ENCODE data around the gene ELP2. TPM values are rescaled to one million over a fixed set of nuclear protein-coding genes. Genes with fewer than 3 reads are reported as not detected.

ELP2 gene
- polyA plus RNA-seq, 4 donors = 93.4 to 136 (median 107) TPM

DNA sequence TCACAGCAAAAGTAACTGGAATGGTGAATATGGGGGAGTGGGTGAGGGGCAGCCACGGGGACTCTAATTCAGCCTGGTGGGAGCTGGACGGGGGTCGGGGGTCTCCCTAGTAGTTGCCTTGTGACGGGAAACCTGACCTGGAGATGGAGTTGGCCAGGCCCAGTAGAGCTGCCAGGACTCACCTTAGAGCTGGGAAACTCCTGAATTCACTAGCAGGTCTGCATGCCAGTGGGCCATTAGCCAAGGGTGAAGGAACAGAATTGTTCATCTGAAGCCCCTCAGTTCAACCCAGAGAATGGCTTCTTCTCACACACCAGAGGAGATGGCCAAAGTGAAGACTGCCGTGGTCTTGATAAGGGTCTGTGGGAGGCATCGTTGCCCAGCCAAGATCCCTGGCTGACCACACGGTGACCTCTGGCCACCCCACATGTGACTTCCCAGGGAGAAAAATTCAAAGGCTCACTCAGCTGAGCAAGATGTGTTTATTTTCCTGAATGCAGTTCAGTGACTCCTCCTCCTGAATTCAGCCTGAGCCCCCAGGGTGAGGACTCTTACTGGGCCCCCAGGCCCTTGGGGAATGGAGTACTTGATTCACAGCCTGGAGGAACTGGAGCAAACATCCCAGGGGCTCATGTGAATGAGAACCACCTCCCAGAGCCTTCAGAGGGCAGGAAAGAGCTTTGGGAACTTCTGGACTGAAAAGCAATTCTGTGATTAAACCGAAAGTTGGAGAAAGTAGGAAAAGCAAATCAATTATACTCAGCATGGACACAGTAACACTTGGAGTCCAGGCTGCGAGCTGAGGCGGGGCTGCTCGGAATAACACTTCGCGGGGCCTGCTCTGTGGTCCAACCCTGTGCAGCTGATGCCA lies 82.8 kb downstream of the ELP2 start:
- peak in 1 of 4 donors; percentile 4 for DNase-seq (ENCODE audit: low read depth in 4 of 4, low spot score in 3 of 4)

DNA sequence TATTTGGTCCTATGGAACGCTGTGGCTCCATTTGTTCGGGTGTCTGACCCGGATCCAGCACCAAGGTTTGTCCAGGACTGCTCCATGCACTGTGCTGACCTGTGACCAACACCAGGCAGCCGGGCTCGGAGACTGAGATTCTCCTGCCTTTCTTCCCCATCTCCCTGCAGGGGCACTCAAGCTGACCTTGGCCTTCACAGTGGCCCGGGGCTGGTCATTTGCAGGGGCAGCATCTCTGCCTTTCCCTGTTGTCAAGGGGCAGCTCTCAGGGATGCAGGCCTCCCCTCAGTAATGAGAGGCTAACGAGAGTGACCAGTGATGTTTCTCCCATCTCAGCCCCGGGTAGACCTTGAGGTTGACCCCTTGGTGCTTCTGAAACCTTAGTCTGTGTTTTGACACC lies 85.1 kb downstream of the ELP2 start:
- DNase-seq (ENCODE audit: low read depth in 4 of 4, low spot score in 3 of 4) = no peak

- no peak for DNase-seq (ENCODE audit: low read depth in 4 of 4, low spot score in 3 of 4)
Measured at GRCh38 chr18:36215577-36215976, 85.9 kb downstream of the ELP2 start.

DNA sequence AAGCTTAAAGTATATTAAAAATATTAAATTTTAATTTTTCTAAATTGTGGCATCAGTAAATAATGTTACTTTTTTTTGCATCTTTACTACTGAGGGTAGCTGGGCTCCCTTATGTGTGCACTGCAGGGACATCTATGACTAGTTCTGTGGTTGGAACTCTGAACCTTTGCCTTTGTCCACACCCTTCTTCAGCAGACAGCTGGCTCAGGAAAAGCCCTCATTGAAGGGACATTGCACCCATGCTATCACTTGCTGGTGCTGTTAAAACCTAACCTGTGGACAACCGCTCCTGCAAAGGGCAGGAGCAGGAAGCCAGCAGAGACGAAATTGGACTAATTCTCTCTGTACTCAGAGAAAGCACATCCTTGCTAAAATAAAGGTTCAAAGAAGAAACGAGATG lies 87.6 kb downstream of the ELP2 start:
- no peak for DNase-seq (ENCODE audit: low read depth in 4 of 4, low spot score in 3 of 4)

GRCh38 chr18:36229188-36229587 lies 99.5 kb downstream of the ELP2 start:
- DNase-seq (ENCODE audit: low read depth in 4 of 4, low spot score in 3 of 4) = no peak

Other genes with a start within 250 kb of the ELP2 start
- gene RPRD1A, start 62.3 kb upstream of the ELP2 start, polyA plus RNA-seq (ENCODE audit: insufficient read length in 4 of 4) = 10 to 100 TPM; 51.2 to 80.1 (median 68.9) TPM
- 10 to 100 TPM; 54.2 to 89.5 (median 81.4) TPM for gene SLC39A6, start 559 bp upstream of the ELP2 start, polyA plus RNA-seq (ENCODE audit: insufficient read length in 4 of 4)
- gene MOCOS, start 57.6 kb downstream of the ELP2 start, polyA plus RNA-seq (ENCODE audit: insufficient read length in 4 of 4) = 1 to 10 TPM in 1 of 4 donors, under 1 TPM in 3; 0.65 to 1.6 (median 0.72) TPM
- gene FHOD3, start 167.8 kb downstream of the ELP2 start, polyA plus RNA-seq (ENCODE audit: insufficient read length in 4 of 4) = 10 to 100 TPM in 3 of 4 donors, 1 to 10 TPM in 1; 4.3 to 40.3 (median 38.9) TPM

Measured in left renal pelvis (tissue), 4 donors.